Astrocyte of the spinal cord (primary cell): Measurements from ENCODE around the gene ZCCHC2.

Experiments
- DNase-seq: peaks from one replicate; pipeline ENCODE4 v3.0.0; 2011; ENCODE audit warnings: low read depth, low spot score
- H3K4me3 ChIP-seq: 2 replicates; pipeline ENCODE4 v1.5.1; 2011; ENCODE audit warnings: low read depth, mild to moderate bottlenecking, low read length, moderate library complexity
- CTCF ChIP-seq: IDR thresholded peaks from 2 replicates; pipeline ENCODE4 v1.5.1; 2012; ENCODE audit warnings: low read depth, mild to moderate bottlenecking, low read length, inconsistent platforms
- in situ Hi-C: cut with HindIII; loops from 2 replicates; pipeline ENCODE4 v1.10.0; 2017; ENCODE audit warnings: low sequenced_read_pairs

ZCCHC2 gene

GRCh38 chr18:62531931-62532330, 9.1 kb downstream of the ZCCHC2 start:
- no peak for TF ChIP-seq CTCF
- in situ Hi-C loops, result no loop called here
- no peak overlapping the region for H3K4me3 ChIP-seq
- DNase-seq, result no peak

DNA sequence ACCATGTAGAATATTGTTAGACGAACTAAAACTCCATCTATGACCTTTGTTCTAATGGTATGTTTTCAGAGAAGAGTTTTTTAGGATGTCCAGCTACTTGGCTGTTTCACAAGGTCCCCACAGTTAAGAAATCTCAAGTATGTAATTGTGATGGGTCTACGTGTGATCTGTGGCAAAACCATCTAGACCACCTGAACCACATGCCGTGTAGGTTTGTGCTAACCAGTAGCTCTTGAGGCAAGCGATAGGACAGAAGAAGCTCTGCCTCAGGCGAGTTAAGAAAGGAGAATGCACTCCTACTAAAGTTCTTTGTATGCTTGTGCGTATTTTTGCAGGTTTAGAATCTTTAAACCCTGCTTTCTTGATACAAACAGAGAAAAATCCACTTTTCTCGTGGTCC, 13.2 kb downstream of the ZCCHC2 start:
- in situ Hi-C loops, result no loop called here
- H3K4me3 ChIP-seq, result no peak overlapping the region
- TF ChIP-seq CTCF, result no peak
- DNase-seq, result no peak

- DNase-seq, result no peak
- TF ChIP-seq CTCF, result no peak
- no peak overlapping the region for H3K4me3 ChIP-seq
- in situ Hi-C loops, result no loop called here
Measured at GRCh38 chr18:62537042-62537894, 14.4 kb downstream of the ZCCHC2 start.

- DNase-seq, result no peak
- in situ Hi-C loops, result no loop called here
- TF ChIP-seq CTCF, result no peak
- no peak overlapping the region for H3K4me3 ChIP-seq
Measured at GRCh38 chr18:62537946-62538345, 15.1 kb downstream of the ZCCHC2 start.

DNA sequence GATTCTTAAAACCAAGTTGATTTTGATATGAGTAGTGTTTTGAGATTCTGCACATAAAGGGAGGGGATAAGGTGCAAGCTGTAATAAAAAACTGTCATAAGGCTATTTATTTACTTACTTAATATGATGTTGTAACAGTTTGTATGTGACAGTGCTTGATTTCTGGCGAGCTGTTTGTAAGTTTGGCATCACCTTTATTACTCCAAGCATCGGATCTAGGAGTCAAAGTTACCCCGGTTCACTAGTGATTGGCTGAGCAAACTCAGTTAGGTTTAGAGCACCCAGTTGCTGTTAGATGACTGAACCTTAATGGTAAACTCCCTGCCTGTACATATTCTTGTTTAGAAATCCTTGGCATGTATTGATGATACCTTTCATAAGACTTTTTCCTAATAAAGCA, 16.1 kb downstream of the ZCCHC2 start:
- H3K4me3 ChIP-seq, result no peak overlapping the region
- in situ Hi-C loops, result no loop called here
- no peak for TF ChIP-seq CTCF
- no peak for DNase-seq

- no peak overlapping the region for H3K4me3 ChIP-seq
- no peak for TF ChIP-seq CTCF
- in situ Hi-C loops, result no loop called here
- no peak for DNase-seq
Measured at GRCh38 chr18:62539284-62540165, 16.7 kb downstream of the ZCCHC2 start.
